Limb (tissue), 2 donors: ENCODE measurements around the gene TSPAN17.
A peak's percentile ranks its signal among the peaks of the same experiment; 100 is the strongest.
"Not testable (repeated sequence)": the region's sequence is repeated elsewhere in the genome, so short reads cannot be mapped to it uniquely, and the experiment has no call there.

ENCODE experiments used
- DNase-seq, 2 donors: peaks; one replicate each; pipeline ENCODE4 v3.0.0-alpha.2; 2016; ENCODE audit errors: extremely low spot score in 2 of 2

TSPAN17 gene, protein sequence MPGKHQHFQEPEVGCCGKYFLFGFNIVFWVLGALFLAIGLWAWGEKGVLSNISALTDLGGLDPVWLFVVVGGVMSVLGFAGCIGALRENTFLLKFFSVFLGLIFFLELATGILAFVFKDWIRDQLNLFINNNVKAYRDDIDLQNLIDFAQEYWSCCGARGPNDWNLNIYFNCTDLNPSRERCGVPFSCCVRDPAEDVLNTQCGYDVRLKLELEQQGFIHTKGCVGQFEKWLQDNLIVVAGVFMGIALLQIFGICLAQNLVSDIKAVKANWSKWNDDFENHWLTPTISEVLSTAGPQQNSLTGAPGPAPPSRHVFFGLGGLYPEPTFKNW

DNA sequence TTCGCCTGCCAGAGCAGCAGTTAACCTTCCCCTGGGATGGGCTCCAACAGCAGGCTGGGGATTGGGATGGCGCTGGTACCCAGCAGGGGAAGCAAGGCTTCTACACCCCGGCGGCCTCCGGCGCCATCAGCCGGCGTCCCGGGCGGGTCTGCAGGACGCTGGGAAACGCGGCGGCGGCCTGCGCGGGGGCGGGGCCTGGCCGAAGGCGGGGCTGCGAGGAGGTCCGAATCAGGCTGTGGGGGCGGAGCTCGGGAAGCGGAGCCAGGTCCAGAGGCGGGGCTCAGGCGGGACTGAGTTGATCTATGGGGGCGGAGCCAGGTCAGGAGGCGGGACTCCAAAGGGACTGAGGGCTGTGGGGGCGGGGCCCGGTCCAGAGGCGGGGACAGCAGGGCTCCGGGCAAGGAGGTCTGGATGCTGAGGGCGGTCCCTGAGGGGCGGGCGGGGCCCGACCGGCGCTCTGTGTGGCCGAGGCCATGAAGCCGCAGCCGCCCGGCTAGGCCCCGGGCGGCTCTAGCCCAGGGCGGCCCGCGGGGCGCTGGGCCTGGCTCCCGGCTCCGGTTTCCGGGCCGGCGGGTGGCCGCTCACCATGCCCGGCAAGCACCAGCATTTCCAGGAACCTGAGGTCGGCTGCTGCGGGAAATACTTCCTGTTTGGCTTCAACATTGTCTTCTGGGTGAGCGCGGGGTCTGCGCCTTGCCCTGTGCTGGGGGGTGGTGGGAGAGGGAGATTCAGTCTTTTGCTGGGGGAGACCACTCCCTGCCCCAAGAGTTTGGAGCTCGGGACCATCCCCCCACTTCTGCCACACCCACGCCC, at the start of gene TSPAN17:
TSS of gene TSPAN17 (plus strand) at position 455 of the 813 bp plus-strand sequence. CDS start at position 587, 132 bp downstream.
- DNase-seq, result peak; percentile 99 to 100

DNA sequence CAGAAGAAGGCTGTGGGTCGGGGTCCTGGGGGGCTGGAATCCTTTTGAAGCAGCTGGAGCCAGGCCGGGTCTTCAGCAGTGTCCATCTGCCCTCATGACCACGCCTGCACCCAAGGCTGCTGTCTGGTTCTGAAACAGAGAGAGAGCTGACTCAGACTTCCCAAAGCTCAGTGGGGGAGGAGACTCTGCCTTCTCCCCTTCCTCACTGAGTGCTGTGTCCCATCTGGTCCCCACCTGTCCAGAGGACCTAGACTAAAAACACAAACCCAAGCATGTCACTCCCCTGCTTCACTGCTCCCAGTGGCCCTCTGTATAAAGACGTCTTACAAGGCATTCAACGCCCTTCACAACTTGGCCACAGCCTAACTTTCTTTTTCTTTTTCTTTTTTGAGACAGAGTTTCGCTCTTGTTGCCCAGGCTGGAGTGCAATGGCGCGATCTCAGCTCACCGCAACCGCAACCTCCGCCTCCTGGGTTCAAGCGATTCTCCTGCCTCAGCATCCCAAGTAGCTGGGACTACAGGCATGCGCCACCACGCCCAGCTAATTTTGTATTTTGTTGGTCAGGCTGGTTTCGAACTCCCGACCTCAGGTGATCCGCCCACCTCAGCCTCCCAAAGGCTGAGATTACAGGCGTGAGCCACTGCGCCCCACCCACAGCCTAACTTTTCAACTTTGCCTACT, 47.4 kb upstream of the TSPAN17 start:
- DNase-seq, result not testable (repeated sequence)

DNA sequence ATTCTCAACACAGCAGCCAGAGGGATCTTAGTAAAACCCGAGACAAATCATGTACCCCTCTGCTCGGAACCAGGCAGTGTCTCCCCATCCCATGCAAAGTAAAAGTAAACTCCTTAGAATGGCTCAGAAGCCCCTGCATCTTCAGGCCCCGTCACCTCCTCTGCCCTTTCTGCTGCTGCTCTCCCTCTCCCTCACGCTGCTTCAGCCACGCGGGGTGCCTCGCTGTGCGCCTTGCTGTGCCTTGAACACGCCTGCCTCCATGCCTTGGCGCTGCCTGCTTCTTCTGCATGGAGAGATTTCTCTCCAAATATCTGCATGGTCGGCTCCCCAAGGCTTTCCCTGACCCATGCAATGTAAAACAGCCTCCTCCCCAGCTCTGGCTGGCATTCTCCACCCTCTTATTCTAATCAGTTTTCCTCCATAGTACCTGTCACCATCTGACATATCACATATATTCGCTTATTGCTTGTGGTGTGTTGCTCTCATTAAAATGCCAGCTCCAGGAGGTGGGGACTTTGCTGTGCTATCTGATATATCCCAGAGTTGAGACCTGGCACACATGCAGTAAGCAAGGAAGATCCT, 45.3 kb upstream of the TSPAN17 start:
- no peak for DNase-seq

DNA sequence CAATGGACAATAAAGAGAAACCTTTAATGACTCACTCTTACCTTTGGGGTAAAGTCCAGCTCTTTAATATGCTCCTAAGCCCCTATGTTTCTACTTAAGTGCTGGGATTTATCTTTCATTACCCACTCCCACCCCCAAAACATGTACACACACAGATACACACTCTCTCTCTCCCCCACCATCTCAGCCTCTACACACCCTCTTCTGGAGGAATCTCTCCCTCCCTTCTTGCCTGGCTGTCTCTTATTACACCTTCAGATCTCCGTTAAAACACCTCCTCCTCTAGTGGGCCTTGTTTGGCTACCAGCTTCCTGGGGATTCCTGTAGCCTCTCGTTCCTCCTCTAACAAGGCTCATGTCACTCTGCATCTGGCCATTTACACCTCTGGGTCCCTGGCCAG, 44.2 kb upstream of the TSPAN17 start:
- no peak for DNase-seq

DNA sequence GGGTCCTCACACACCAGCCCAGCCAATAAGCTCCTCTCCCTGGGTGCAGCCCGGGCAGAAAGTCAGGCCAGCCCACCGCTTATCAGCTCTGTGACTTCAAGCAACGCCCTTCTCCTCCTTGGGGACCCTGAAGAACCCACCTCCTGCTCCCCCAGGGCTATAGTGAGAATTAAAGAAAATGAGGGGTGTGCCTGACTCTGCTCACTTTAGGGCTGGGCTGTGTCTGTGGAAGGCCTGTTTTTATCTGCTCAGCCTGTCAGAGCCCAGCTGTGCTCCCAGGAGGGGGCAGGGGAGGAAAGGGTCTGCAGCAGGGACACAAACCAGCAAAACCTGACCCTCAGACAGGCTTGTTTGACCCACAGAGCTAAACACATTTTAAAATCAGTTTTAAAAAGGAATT, 41.3 kb upstream of the TSPAN17 start:
- no peak for DNase-seq

DNA sequence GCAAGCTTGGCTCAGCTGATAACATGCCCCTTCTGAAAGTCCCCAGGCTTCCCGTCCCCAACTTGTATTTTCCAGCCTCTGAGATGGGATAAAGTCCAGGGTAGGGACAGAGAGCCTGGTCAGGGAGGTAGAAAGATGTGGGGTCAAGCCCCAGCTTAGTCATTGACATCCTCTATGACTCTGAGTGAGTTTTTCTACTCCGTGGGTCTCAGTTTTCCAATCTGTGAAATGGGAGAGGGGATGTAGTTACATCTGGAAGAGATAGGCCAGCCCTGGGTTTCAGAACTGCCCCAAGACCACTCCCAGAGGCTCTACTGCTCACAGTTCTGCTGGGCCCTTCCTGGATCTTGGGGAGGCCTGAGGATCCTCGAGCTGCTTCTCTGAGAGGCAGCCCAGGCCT, 40.4 kb upstream of the TSPAN17 start:
- DNase-seq, result no peak

DNA sequence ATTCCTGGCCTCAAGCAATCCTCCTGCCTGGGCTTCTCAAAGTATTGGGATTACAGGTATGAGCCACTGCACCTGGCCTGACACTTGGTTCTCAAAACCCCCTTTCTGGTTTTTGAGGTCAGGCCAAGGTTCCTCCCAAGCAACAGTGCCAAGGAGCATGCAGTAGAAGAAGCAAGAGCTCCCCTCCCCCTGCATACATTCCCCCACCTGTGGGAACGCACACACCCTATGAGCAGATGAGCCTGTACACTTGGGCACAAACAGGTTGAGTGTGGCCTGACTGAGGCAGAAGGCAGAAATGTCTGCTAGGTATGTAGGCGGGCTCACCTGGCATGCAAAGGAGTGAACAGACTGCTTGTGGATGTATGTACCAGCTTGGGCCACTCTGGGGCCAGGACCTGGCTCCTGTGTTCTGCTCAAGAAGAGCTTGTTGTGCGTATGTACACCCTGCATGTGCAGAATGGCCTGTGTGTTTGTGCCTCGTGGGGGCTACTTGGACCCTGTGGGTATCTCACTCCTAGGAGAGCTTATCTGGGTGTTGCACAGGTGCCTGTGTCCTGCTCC, 39.1 kb upstream of the TSPAN17 start:
- no peak for DNase-seq

DNA sequence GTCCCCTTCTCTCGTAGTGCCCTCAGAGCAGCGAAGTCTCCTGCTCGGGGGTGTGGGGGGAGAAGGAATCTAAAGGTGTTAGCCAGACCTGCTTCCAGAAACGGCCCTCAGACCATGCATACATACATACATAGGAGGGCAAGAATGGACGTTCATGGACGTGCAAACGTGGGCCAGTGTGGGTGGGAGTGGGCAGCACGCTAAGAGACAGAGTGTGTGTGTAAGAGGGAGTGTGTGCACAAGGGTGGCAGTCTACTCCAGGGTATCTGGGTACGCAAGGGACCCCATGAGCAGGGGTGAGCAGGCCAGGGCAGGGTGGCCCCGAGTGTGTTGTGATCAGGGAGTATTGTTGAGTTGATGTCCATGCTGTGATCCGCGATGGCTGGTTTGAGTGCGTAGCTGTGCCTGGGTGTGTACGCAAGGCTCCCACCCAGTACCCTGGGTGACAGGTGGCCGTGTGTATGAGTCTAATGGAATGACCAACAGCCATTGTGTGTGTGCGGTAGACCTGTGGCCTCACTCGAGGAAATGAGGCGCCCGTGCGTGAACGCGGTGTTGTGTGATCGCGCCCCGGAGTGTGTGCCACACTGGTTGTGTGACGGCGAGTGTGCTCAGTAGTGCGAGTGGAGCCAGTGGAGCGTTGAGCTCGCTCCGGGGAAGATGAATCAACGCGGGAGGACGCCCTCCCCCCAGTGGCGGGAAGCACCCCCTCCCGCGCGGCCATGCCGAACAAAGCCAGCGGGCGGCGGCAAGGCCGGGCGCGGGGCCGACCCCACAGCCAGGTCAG, 38.2 kb upstream of the TSPAN17 start:
- no peak for DNase-seq

DNA sequence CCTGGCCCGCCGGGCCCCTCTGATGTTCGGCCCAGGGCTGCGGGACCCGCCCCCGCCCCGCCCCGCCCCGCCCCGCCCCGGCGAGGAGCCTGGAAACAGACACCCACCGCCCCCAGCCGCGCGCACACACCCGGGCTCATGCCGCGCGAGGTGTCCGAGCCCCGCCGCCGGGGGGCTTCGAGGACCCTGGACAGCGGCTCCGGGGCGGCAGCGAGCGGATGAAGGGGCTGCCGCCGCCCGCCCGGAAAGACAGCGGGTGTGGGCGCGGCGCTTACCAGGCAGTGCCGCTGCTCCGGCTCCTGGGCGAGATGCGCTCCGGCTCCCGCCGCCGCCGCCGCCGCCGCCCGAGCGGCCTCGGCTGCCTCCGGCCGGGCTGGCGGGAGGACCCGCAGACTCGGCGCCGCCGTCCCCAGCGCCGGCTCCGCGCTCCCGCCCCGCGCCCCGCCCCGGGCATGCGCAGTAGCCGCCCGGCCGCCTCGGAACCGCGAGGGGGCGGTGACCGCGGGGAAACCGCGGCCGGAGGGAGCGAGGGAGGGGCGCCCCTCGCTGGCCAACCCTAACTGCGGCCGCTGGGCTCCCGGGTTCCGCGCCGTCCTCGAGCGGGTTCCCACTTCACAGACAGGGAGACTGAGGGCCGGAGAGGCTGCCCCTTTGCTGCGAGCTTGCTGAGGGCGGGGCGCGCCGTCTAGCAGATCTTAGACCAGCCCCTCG, 37.4 kb upstream of the TSPAN17 start, which contains the start of gene GPRIN1:
TSS of gene GPRIN1 (minus strand) at position 433 of the 711 bp plus-strand sequence. CDS start 10,322 bp downstream, outside the sequence.
- peak; percentile 41 to 83 for DNase-seq

DNA sequence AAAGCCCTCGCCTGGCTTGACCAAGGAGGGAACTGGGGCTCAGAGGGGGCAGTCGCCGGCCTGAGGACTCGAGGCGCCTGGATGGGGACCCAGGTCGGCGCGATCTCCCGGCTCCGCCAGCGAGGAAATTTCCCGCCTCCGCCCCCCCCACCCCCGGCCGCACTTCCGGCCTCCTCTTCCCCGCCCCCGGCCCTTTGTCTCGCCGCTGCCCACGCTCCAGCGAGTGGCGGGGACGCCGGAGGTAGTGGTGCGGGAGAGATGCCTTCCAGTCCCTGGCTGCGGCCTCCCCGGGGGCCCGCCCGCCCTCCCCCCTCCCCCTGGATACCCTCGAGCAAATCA, 36.9 kb upstream of the TSPAN17 start:
- DNase-seq, result peak in 1 of 2 donors; percentile 64

DNA sequence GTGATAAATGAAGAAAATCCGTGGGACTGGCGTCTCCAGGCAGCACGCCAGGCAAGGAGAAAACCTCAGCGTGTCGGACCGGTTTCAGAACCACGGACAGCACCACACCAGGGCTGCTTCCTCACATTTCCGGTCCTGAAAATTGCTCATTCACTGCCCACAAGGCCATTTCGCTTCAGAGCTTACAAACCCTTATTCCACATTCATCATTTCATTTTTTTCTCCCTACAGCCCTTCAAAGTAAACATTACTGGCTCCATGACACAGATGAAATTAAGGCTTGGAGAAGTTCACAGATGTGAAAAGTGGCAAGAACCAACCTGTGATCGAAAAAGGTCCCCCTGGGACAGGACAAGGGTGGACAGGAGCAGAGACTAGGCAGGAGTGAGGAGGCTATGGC, 35.8 kb upstream of the TSPAN17 start:
- DNase-seq, result peak; percentile 71 to 84

DNA sequence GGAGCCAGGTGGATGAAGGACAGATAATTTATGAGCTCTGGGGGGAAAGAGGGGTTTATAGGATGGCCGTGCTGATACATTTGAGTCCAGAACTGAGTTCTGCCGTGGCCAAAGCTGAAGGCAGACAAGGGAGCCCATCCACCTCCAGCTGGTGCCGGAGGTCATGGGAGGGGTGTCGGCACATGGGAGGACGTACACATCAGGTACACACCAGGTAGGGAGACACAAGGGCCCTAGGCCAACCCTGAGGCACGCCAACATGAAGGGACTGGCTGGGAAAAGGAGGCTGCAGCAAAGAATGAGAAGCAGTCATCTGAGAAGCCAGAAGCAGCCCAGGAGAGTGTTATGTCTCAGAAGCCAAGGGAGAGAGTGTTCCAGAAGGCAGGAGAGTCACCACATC, 35.3 kb upstream of the TSPAN17 start:
- no peak for DNase-seq

DNA sequence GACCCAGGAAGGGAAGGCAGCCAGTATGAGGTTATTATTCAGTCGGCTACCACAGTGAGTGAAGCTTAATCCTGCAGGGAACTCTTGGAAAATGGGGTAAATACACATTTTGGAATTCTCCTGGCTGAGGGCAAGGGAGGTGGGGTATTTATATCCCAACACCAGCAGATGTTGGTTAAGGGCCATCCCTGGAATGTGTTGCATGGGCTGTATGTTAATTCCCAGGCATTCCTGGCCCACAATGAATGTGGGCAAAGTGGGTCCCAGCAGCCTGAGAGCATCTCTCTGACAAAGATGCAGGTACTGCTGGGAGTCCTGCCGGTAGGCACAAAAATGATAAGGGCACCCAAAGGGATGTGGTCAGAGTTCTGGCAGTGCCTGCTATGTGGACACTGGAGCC, 34.4 kb upstream of the TSPAN17 start:
- DNase-seq, result no peak

DNA sequence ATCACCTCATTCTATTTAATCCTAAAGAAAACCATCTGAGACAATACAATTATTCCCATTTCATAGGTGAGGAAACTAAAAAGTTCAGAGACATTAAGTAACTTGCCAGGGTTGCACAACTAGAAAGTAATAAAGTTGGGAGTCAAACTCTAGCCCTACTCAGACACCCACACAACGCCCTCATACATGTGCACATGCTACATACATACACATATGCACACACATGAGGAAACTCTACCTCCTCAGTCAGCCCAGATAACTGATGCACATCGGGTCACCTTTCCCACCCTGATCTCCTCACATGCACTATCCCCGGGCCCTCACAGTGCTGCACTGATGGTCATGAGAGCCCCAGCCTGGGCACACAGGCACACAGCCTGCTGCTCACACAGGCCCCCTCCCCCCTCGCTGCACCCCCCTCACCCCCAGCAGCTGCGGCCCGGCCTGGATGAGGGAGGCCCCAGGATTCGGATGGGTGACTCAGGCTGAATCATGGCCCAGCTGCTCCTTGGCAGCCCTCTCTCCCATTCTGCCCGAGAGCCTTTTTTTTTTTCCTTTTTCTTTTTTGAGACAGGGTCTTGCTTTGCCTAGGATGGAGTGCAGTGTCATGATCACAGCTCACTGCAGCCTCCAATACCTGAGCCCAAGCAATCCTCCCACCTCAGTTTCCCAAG, 32.3 kb upstream of the TSPAN17 start:
- DNase-seq, result no peak

DNA sequence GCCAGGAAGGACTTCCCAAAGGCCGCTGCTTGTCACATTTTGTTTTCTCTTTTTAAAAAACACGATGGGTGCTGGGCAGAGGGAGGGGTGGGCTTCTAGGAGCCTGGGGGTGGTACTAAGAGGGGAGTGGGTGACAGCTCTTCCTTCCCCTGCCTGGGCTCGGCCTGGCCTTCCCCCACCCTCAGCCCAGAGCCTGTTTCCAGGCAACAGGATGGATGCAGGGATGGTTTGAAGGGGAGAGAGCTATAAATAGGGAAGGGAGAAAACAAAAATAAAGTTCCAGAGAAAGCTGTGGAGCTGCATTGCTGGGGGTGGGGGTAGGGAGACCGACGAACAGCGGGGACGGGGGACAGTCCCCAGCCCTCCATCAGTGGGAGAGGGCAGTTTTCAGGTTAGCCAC, 30.8 kb upstream of the TSPAN17 start:
- DNase-seq, result no peak

DNA sequence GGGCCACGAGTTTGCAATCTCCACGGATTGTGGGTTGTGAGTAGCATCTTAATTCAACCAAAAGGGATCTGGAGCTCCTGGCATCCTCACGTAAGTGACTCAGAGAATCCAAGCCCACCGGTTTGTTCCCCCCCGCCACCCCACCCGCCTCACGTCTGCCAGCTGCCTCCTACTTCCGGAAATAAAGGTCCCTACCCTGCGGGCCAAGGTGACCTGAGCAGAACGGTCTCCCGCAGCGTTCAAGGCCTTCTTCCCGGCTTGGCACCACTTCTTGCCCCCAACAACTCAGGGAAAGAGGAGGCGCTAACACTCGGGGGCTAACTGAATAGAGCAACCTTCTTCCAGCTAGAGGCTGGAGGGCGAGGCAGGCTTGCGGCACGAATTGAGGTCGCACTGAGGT, 28.5 kb upstream of the TSPAN17 start:
- DNase-seq, result no peak

DNA sequence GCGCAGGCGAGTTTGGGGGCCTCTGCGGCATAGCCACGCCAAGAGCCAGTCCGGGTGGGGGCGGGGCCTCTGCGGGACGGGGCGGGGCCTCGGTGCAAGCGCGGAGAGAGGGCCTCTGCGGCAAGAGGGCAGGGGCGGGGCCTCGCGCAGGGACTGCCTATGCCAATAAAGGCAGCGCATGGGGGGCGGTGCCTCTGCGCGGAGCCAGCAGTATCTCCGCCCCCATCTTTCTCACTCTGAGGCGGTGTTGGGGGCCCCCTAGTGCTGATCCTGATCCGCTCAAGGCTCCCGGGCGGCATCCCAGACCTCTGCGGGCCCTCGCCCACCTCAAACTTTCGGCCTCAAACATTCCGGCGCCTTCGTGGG, 28.1 kb upstream of the TSPAN17 start:
- DNase-seq, result peak; percentile 39 to 89

DNA sequence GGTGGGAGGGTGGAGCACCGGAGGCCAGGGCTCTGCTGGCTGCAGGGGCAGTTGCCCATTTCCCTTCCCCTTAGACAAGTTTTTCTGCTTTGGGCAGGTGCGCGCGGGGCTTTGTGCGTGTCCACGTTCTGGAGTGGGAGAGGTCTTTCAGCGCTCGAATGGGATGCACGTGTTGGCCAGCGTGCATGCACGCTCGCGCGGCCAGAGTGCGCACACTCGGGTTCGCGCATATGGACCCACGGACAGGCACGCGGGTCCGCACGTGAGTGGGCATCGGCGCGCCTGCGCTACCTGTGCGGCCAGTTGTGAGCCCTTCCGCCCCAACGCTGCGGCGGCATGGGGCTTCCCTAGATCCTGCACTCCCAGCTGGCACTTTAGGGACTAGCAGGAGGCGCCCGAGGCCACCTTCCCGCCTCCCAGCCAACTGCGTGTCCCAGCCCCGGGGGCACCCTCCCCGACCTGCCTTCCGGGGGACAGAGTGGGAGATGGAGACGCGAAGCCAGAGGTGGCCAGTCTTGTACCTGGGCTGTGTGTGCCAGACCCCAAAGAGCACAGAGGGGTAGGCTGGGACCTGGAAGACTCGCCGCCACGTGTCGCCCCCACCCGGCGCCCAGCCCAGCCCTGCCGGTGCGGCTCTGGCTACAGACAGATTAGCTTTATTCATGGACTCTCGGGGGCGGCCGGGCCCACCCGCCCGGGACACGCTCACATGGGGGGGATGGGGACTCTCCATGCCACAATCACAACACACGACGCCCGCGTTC, 27.5 kb upstream of the TSPAN17 start:
- DNase-seq, result no peak
